Measurements from ENCODE around the gene SFMBT2.

SFMBT2 gene

GRCh38 chr10:7424919-7425318 lies 14.1 kb upstream of the SFMBT2 start:
- no peak for DNase-seq

- DNase-seq = no peak
These were observed 13.5 kb upstream of the SFMBT2 start for GRCh38 chr10:7424315-7424714.

GRCh38 chr10:7423521-7423920 lies 12.7 kb upstream of the SFMBT2 start:
- no peak for DNase-seq

- no peak for DNase-seq
These were observed 10.7 kb upstream of the SFMBT2 start for GRCh38 chr10:7421526-7421925.

- DNase-seq = no peak
These were observed 9.2 kb upstream of the SFMBT2 start for GRCh38 chr10:7419998-7420397.

GRCh38 chr10:7417807-7418206 lies 7.0 kb upstream of the SFMBT2 start:
- no peak for DNase-seq

GRCh38 chr10:7417103-7417623 lies 6.3 kb upstream of the SFMBT2 start:
- no peak for DNase-seq

- no peak for DNase-seq
These were observed 3.9 kb upstream of the SFMBT2 start for GRCh38 chr10:7414766-7415165.

GRCh38 chr10:7412928-7413282 lies 2.1 kb upstream of the SFMBT2 start:
- DNase-seq = no peak

- no peak for DNase-seq
These were observed 1.5 kb upstream of the SFMBT2 start for GRCh38 chr10:7412237-7412927.

GRCh38 chr10:7411671-7412128 lies 866 bp upstream of the SFMBT2 start:
- no peak for DNase-seq

GRCh38 chr10:7410301-7410861 lies 453 bp downstream of the SFMBT2 start:
- no peak for DNase-seq

GRCh38 chr10:7409732-7410168 lies 1.1 kb downstream of the SFMBT2 start:
- no peak for DNase-seq

- no peak for DNase-seq
These were observed 1.6 kb downstream of the SFMBT2 start for GRCh38 chr10:7409045-7409731.

- no peak for DNase-seq
These were observed 2.4 kb downstream of the SFMBT2 start for GRCh38 chr10:7408291-7409044.

- no peak for DNase-seq
These were observed 3.2 kb downstream of the SFMBT2 start for GRCh38 chr10:7407368-7408290.

GRCh38 chr10:7406712-7407333 lies 4.0 kb downstream of the SFMBT2 start:
- no peak for DNase-seq

GRCh38 chr10:7405637-7406036 lies 5.2 kb downstream of the SFMBT2 start:
- DNase-seq = no peak

- DNase-seq = no peak
These were observed 7.2 kb downstream of the SFMBT2 start for GRCh38 chr10:7403620-7404019.

- no peak for DNase-seq
These were observed 9.1 kb downstream of the SFMBT2 start for GRCh38 chr10:7401782-7402181.

- DNase-seq = no peak
These were observed 9.7 kb downstream of the SFMBT2 start for GRCh38 chr10:7401156-7401555.

Measured in NCI-H1048 (cell line).